IMR-90 (cell line): ENCODE data around the gene RHBDD2. TPM values are rescaled to one million over a fixed set of nuclear protein-coding genes. Genes with fewer than 3 reads are reported as not detected.
A peak's percentile ranks its signal among the peaks of the same experiment; 100 is the strongest.

Source experiments
- ATAC-seq: fragments of 200-7000 bp; cut with Tn5 transposase; 2 replicates; pipeline ENCODE4 v1.9.1; 2020; ENCODE audit warnings: low read depth, mild to moderate bottlenecking, moderate library complexity
- BruUV-seq: library from RNA; stranded (reverse); fragments of 400-500 nt; replicated peaks from 2 replicates; lab custom pipeline; 2021; lab: Mats Ljungman, UMichigan
- CTCF ChIA-PET: fragments of 300-600 bp; formaldehyde crosslinking; extraction: SDS; loops from one replicate; lab custom pipeline; 2021; ENCODE audit warnings: antibody characterized with exemption; lab: Yijun Ruan, JAX
- POLR2A ChIA-PET: fragments of 300-600 bp; sonication (Branson Sonifier 250); formaldehyde crosslinking; loops from one replicate; lab custom pipeline; 2022; ENCODE audit warnings: antibody characterized with exemption; ENCODE audit not compliant: unreplicated experiment; lab: Charles Lee
- DNase-seq: peaks from one replicate; pipeline ENCODE4 v3.0.0; 2013
- H2AFZ ChIP-seq: replicated peaks from 2 replicates; pipeline ENCODE3; 2013; ENCODE audit warnings: low read length, mild to moderate bottlenecking; ENCODE audit not compliant: poor library complexity
- H2AK5ac ChIP-seq: 2 replicates; pipeline ENCODE4 v1.6.1; 2013; ENCODE audit warnings: low read depth, low read length, inconsistent platforms
- H2AK9ac ChIP-seq: replicated peaks from 2 replicates; pipeline ENCODE3; 2013; ENCODE audit warnings: mild to moderate bottlenecking, low read depth, low read length, moderate library complexity; ENCODE audit not compliant: poor library complexity
- H2BK120ac ChIP-seq: 2 replicates; pipeline ENCODE4 v1.6.1; 2013; ENCODE audit warnings: low read depth, low read length, inconsistent platforms
- H2BK15ac ChIP-seq: 3 replicates; pipeline ENCODE4 v1.6.1; 2013; ENCODE audit warnings: low read depth, low read length, inconsistent platforms
- H2BK20ac ChIP-seq: 2 replicates; pipeline ENCODE4 v1.6.1; 2013; ENCODE audit warnings: low read depth, mild to moderate bottlenecking, inconsistent platforms, low read length, moderate library complexity
- H2BK5ac ChIP-seq: 2 replicates; pipeline ENCODE4 v1.6.1; 2013; ENCODE audit warnings: mild to moderate bottlenecking, low read depth, low read length, inconsistent platforms; ENCODE audit not compliant: poor library complexity, severe bottlenecking
- H3K14ac ChIP-seq: replicated peaks from 2 replicates; pipeline ENCODE4 v1.6.1; 2013; ENCODE audit warnings: low read depth, low read length, inconsistent platforms
- H3K18ac ChIP-seq: 2 replicates; pipeline ENCODE4 v1.6.1; 2013; ENCODE audit warnings: low read depth, low read length, control low read depth
- H3K23ac ChIP-seq: 2 replicates; pipeline ENCODE4 v1.6.1; 2013; ENCODE audit warnings: low read depth, low read length, inconsistent platforms
- H3K27ac ChIP-seq: 2 replicates; pipeline ENCODE4 v1.5.1; 2013; ENCODE audit warnings: mild to moderate bottlenecking, control low read depth, low read length; ENCODE audit not compliant: insufficient read depth
- H3K27me3 ChIP-seq: 2 replicates; pipeline ENCODE4 v1.6.1; 2013; ENCODE audit warnings: low read length; ENCODE audit not compliant: control insufficient read depth, insufficient read depth
- H3K36me3 ChIP-seq: 2 replicates; pipeline ENCODE4 v1.6.1; 2013; ENCODE audit warnings: low read length, mixed read lengths; ENCODE audit not compliant: control insufficient read depth, insufficient read depth
- H3K4ac ChIP-seq: 2 replicates; pipeline ENCODE4 v1.6.1; 2013; ENCODE audit warnings: low read depth, low read length, inconsistent platforms
- H3K4me1 ChIP-seq: 2 replicates; pipeline ENCODE4 v1.6.1; 2013; ENCODE audit warnings: low read length, mixed read lengths; ENCODE audit not compliant: control insufficient read depth, insufficient read depth
- H3K4me2 ChIP-seq: 2 replicates; pipeline ENCODE4 v1.6.1; 2013; ENCODE audit warnings: low read depth, mild to moderate bottlenecking, control low read depth, low read length, moderate library complexity
- H3K4me3 ChIP-seq: 2 replicates; pipeline ENCODE4 v1.5.1; 2013; ENCODE audit warnings: low read depth, mild to moderate bottlenecking, control low read depth, low read length, moderate library complexity; ENCODE audit not compliant: insufficient read depth
- H3K56ac ChIP-seq: 2 replicates; pipeline ENCODE4 v1.6.1; 2013; ENCODE audit warnings: low read length, inconsistent platforms; ENCODE audit not compliant: insufficient read depth; ENCODE audit errors: extremely low read depth
- H3K79me1 ChIP-seq, 2 experiments: 2 replicates each; pipeline ENCODE4 v1.6.1; 2013; ENCODE audit warnings: low read length in 2 of 2, inconsistent platforms in 1 of 2, low read depth in 1 of 2
- H3K9ac ChIP-seq: 2 replicates; pipeline ENCODE4 v1.6.1; 2013; ENCODE audit warnings: low read depth, low read length, control low read depth
- H3K9me1 ChIP-seq: 2 replicates; pipeline ENCODE4 v1.6.1; 2013; ENCODE audit warnings: low read length, inconsistent platforms; ENCODE audit not compliant: insufficient read depth
- H3K9me3 ChIP-seq: 2 replicates; pipeline ENCODE4 v1.6.1; 2013; ENCODE audit warnings: low read length; ENCODE audit not compliant: control insufficient read depth, insufficient read depth
- H4K20me1 ChIP-seq: 2 replicates; pipeline ENCODE4 v1.6.1; 2013; ENCODE audit warnings: low read length, inconsistent platforms; ENCODE audit not compliant: insufficient read depth
- H4K5ac ChIP-seq: 2 replicates; pipeline ENCODE4 v1.6.1; 2013; ENCODE audit warnings: mild to moderate bottlenecking, low read depth, low read length, control low read depth
- H4K8ac ChIP-seq, 2 experiments: 2 replicates each; pipeline ENCODE4 v1.6.1; 2013; ENCODE audit warnings: low read depth in 2 of 2, low read length in 2 of 2, control low read depth in 1 of 2, inconsistent platforms in 1 of 2
- H4K91ac ChIP-seq: 2 replicates; pipeline ENCODE4 v1.6.1; 2013; ENCODE audit warnings: low read depth, low read length, inconsistent platforms; ENCODE audit not compliant: insufficient read depth
- CEBPB ChIP-seq: IDR thresholded peaks from 2 replicates; pipeline ENCODE4 v1.6.1; 2012; ENCODE audit warnings: low read depth, low read length, improper control_type of control experiment
- CHD1 ChIP-seq: IDR thresholded peaks from 2 replicates; pipeline ENCODE4 v1.6.1; 2012; ENCODE audit warnings: low read depth, low read length, improper control_type of control experiment
- MAFK ChIP-seq: IDR thresholded peaks from 2 replicates; pipeline ENCODE4 v1.6.1; 2012; ENCODE audit warnings: low read depth, low read length, improper control_type of control experiment
- MAZ ChIP-seq: IDR thresholded peaks from 2 replicates; pipeline ENCODE4 v1.6.1; 2012; ENCODE audit warnings: low read depth, mild to moderate bottlenecking, low read length, improper control_type of control experiment, moderate library complexity, borderline replicate concordance
- MXI1 ChIP-seq: IDR thresholded peaks from 2 replicates; pipeline ENCODE4 v1.6.1; 2012; ENCODE audit warnings: low read depth, mild to moderate bottlenecking, low read length, moderate library complexity, borderline replicate concordance
- NFE2L2 ChIP-seq: fragments of 150-350 bp; IDR thresholded peaks from 2 replicates; pipeline ENCODE4 v1.6.1; 2016; ENCODE audit warnings: low read depth, mild to moderate bottlenecking, low read length
- RCOR1 ChIP-seq: IDR thresholded peaks from 2 replicates; pipeline ENCODE4 v1.6.1; 2012; ENCODE audit warnings: mild to moderate bottlenecking, low read length, improper control_type of control experiment; ENCODE audit not compliant: insufficient replicate concordance
- WGBS, 2 experiments: methylation state at CpG; one replicate each; pipeline versions ENCODE4 v1.1.5 to v1.1.7; 2013; ENCODE audit warnings: missing lambda C conversion rate in 2 of 2; ENCODE audit not compliant: insufficient read length in 1 of 2; ENCODE audit errors: extremely low coverage in 2 of 2; 5-methylcytosine and 5-hydroxymethylcytosine counted together
- dilution Hi-C: fragments of 300-500 bp; cut with HindIII; formaldehyde crosslinking; loops from one replicate; pipeline ENCODE4 v1.14.3; 2018; ENCODE audit warnings: low sequenced_read_pairs; ENCODE audit not compliant: unreplicated experiment
- in situ Hi-C: fragments of 300-500 bp; cut with MboI; formaldehyde crosslinking; loops from 3 replicates; pipeline ENCODE4 v1.14.3; 2019; ENCODE audit warnings: low sequenced_read_pairs, inconsistent platforms, mixed read lengths
- intact Hi-C: fragments of 100-400 bp; cut with micrococcal nuclease; formaldehyde crosslinking; loops from 2 replicates; pipeline ENCODE4 v1.10.0; 2022
- polyA plus RNA-seq, 3 experiments: library from polyadenylated mRNA; depleted of rRNA; stranded (reverse); fragments of >200 nt; gene quantifications; 2 replicates each; pipeline ENCODE4 v1.2.3, GENCODE V29; 2012; ENCODE audit warnings: low replicate concordance in 1 of 3
- total RNA-seq: library from RNA; depleted of rRNA; stranded (reverse); fragments of >200 nt; gene quantifications from 2 replicates; pipeline ENCODE4 v1.2.3, GENCODE V29; 2012
- TF ChIP-seq, protein P1 (sequence below): fragments of 150-350 bp; IDR thresholded peaks from 2 replicates; pipeline ENCODE4 v1.6.1; 2017; ENCODE audit warnings: mild to moderate bottlenecking, antibody characterized with exemption, low read length, low read depth
- TF ChIP-seq, protein P2 (sequence below): fragments of 150-350 bp; IDR thresholded peaks from 2 replicates; pipeline ENCODE4 v1.6.1; 2016; ENCODE audit warnings: low read depth, mild to moderate bottlenecking, low read length, moderate library complexity, borderline replicate concordance

Gene RHBDD2
- total and polyA plus RNA-seq, 2 of the 4 experiments (the other 2 are of a cell fraction): 9.7 to 42.4 TPM

DNA sequence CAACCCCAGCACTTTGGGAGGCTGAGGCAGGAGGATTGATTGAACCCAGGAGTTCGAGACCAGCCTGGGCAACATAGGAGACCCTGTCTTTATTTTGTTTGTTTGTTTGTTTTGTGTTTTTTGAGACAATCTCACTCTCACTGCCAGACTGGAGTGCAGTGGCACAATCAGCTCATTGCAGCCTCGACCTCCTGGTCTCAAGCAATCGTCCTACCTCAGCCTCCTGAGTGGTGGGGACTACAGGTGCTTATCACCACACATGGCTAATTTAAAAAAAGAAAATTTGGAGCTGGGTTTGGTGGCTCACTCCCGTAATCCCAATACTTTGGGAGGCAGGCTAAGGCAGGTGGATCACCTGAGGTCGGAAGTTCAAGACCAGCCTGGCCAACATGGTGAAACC is 34.7 kb upstream of the RHBDD2 start:
- POLR2A ChIA-PET: no interaction called here
- no peaks in the 10 kb centered on the region for H3K36me3 ChIP-seq
- H2BK20ac ChIP-seq: peak overlapping the region; percentile 91; the same call in 1 of the 2 replicates
- CTCF ChIA-PET: no interaction called here
- H3K4ac ChIP-seq: peak overlapping the region; percentile 74
- no peak overlapping the region for H3K14ac ChIP-seq
- DNase-seq (no peak), ATAC-seq (no peak)
- H3K27ac ChIP-seq: no peak overlapping the region; the same call in 1 of the 2 replicates
- peak overlapping the region; percentile 67; the same call in 2 of the 3 replicates for H2BK15ac ChIP-seq
- no peak overlapping the region for H3K9ac ChIP-seq
- no peaks in the 10 kb centered on the region for H3K79me1 ChIP-seq
- H3K56ac ChIP-seq: no peak overlapping the region
- H3K9me1 ChIP-seq: peaks cover 4% of the 10 kb centered on the region
- no peak for TF ChIP-seq NFE2L2
- TF ChIP-seq RCOR1: no peak
- no peak for TF ChIP-seq CEBPB
- TF ChIP-seq CHD1: no peak
- TF ChIP-seq, protein P1, sequence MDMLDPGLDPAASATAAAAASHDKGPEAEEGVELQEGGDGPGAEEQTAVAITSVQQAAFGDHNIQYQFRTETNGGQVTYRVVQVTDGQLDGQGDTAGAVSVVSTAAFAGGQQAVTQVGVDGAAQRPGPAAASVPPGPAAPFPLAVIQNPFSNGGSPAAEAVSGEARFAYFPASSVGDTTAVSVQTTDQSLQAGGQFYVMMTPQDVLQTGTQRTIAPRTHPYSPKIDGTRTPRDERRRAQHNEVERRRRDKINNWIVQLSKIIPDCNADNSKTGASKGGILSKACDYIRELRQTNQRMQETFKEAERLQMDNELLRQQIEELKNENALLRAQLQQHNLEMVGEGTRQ: no peak
- TF ChIP-seq, protein P2, sequence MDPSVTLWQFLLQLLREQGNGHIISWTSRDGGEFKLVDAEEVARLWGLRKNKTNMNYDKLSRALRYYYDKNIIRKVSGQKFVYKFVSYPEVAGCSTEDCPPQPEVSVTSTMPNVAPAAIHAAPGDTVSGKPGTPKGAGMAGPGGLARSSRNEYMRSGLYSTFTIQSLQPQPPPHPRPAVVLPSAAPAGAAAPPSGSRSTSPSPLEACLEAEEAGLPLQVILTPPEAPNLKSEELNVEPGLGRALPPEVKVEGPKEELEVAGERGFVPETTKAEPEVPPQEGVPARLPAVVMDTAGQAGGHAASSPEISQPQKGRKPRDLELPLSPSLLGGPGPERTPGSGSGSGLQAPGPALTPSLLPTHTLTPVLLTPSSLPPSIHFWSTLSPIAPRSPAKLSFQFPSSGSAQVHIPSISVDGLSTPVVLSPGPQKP: no peak
- TF ChIP-seq MXI1: no peak
- no peak for TF ChIP-seq MAZ
- no peak for TF ChIP-seq MAFK
- H3K4me2 ChIP-seq: no peak overlapping the region
- no peak overlapping the region for H3K4me3 ChIP-seq
- intact Hi-C loops: no loop called here
- H3K9me3 ChIP-seq: no peaks in the 10 kb centered on the region
- H2AFZ ChIP-seq: no peak overlapping the region
- H2BK5ac ChIP-seq: no peak overlapping the region
- in situ Hi-C loops: no loop called here
- no peak overlapping the region for H4K8ac ChIP-seq
- no peak overlapping the region for H4K5ac ChIP-seq
- H2AK5ac ChIP-seq: peak overlapping the region; percentile 89
- no CpG with 5 or more reads among the region's 5 CpGs for WGBS, 2 experiments
- BruUV-seq: no TSS peak
- no peak overlapping the region for H2AK9ac ChIP-seq
- H3K4me1 ChIP-seq: peaks cover 8% of the 10 kb centered on the region
- no peaks in the 10 kb centered on the region for H3K27me3 ChIP-seq
- no peak overlapping the region for H3K23ac ChIP-seq
- dilution Hi-C loops: no loop called here
- H3K18ac ChIP-seq: no peak overlapping the region
- peak overlapping the region; percentile 88 for H2BK120ac ChIP-seq
- no peaks in the 10 kb centered on the region for H4K20me1 ChIP-seq
- peak overlapping the region; percentile 15 for H4K91ac ChIP-seq
